GM18868 (cell line): Measurements from ENCODE around the gene PIAS1.
"Not testable (repeated sequence)": the region's sequence is repeated elsewhere in the genome, so short reads cannot be mapped to it uniquely, and the experiment has no call there.

Experiments used
- ATAC-seq: cut with Tn5 transposase; IDR thresholded peaks from one replicate; pipeline ENCODE4 v1.9.1; 2021; ENCODE audit warnings: mild to moderate bottlenecking, moderate library complexity; ENCODE audit not compliant: unreplicated experiment

The PIAS1 gene

GRCh38 chr15:68229386-68230156, 175.5 kb downstream of the PIAS1 start, which contains the start of gene CLN6:
Gene CLN6, minus strand, starts transcription at chr15:68229728. Its CDS starts 144 bp downstream, at chr15:68229584.
- ATAC-seq, result peak; percentile 63

DNA sequence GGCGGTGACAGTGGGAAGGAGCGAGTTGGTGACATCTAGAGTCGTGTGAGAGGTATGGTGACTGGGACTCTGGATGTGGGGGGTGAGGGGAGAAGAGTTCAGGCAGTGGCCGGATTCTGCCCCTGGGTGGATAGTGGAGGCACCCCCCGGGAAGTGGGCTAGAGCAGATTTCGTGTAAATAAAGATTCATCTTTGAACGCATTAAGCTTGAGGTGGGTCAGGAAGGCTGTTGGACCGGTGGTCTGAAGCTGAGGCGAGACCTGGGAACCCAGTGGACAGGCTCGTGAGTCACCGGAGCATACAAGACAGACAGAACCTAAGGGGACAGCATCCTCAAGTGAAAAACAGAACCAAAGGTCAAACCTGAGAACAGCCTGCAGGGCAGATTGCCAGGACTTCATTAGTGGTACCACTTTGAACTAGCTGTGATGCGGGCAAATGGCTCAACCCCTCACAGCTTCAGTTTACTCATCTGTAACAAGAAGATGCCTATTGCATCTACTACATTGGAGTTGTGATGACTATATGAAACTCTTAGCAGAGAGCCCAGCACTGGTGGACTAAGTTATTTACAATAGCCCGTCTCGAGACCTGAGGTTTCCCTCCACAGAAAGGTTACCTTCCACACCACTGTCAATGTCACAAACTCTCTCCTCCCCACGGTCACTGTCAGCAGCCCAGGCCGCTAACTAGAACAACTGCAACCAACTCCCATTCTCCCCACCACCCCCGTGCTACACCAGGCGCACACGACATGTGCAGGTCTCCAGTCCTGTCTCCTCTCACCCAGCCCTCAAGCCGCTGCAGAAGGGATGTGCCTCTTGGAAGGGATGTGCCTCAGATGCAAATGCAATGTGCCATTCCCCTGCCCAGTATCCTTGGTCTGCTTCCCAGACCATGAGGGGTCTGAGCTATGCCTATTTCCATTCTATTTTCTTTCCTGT, 176.3 kb downstream of the PIAS1 start:
- ATAC-seq, result no peak

GRCh38 chr15:68231102-68231818, 177.1 kb downstream of the PIAS1 start:
- ATAC-seq, result no peak

DNA sequence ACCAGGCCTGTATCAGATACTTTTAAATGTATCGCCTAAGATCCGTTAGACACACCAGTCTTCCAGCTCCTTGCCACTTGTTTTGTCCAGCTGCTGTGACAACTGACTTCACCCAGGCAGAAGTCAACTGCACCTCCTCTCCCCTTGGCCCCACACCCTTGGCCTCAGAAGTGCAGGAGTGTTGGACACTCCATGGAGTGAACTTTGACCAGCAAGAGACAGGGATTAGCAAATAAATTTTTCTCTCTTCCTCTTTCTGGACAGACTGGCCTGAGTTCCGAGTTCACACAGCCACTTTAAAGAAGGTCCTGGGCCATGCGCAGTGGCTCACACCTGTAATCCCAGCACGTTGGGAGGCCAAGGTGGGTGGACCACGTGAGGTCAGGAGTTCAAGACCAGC, 178.3 kb downstream of the PIAS1 start:
- ATAC-seq, result no peak

- no peak for ATAC-seq
Observed at GRCh38 chr15:68232937-68233336, 178.8 kb downstream of the PIAS1 start.

GRCh38 chr15:68234060-68234459, 179.9 kb downstream of the PIAS1 start:
- ATAC-seq, result no peak

DNA sequence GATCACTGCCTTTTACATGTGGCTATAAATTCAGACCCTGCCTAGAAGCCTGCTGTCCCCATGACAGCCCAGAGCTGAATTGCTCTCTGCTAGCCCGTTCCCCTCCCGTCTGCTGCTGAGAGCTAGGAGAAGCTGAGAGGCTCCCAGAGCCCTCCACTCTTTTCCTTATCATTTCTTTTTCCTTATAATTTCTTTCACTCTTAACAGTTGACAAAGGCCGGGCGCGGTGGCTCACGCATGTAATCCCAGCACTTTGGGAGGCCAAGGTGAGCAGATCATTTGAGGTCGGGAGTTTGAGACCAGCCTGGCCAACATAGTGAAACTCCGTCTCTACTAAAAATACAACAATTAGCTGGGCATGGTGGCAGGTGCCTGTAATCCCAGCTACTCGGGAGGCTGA, 180.4 kb downstream of the PIAS1 start:
- not testable (repeated sequence) for ATAC-seq

DNA sequence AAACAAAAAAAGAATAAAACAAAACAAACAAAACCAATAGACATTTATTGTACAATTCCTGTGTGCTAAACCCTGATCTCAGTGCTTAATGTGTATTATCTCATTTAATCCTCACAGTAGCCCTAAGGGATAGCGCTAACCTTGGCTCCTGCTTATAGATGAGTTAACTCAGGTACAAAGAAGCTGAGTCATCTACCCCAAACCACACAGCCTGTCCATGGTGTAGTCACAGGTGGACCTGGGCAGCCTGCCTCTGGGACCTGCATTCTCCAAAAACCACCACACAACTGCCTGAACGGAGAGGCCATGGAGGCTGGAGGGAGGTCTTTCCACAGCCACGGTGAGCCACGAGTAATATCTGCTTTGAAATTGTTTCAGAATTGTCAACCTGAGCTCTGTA, 180.9 kb downstream of the PIAS1 start:
- no peak for ATAC-seq

GRCh38 chr15:68239025-68239424, 184.9 kb downstream of the PIAS1 start:
- ATAC-seq, result no peak

DNA sequence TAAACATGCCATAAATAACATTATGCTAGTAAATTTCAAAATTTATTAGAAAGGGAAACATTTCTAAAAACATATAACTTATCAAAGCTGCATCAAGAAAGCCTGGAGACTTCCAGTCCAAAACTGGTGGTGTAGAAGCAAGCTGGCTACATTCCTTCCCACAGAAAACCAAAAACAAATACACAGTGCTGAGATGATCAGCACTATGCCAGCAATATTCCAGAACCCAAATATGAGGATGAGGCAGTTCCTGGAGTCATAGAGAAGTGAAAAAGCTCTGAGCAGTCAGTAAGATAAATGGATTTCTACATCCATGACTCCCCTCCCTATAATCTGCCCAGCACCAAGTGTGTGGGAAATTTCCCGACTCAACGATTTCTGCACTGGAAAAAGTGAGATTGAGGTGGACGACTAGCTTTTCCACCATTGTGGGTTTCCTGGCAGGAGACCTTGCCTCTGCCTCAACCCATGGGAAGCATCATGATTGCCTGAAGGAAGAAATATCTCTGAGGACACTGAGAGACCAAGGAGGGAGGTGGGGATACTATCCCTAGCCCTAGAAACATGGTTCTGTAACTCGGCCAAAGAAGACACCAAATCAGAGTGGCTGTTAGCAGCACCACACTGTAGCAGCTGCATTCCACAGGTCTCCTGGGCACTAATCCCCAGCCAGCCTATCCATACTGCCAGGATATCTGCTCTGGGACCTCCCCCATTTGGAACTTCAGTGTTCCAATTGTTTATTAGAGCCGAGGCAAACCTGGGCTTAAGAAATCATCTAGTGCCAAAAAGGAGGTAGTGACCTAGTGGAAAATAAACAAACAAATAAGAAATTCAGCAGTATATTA, 187.2 kb downstream of the PIAS1 start:
- no peak for ATAC-seq
